HepG2 (cell line): ENCODE data around the gene GZMA. TPM values are rescaled to one million over a fixed set of nuclear protein-coding genes. Genes with fewer than 3 reads are reported as not detected.

Experiments
- ATAC-seq: fragments of 200-7000 bp; cut with Tn5 transposase; 3 replicates; pipeline ENCODE4 v1.9.1; 2020; ENCODE audit warnings: mild to moderate bottlenecking, moderate library complexity
- BruUV-seq: library from RNA; stranded (reverse); fragments of 400-500 nt; replicated peaks from 2 replicates; lab custom pipeline; 2021; lab: Mats Ljungman, UMichigan
- CTCF ChIA-PET: fragments of 300-600 bp; formaldehyde crosslinking; extraction: SDS; loops from one replicate; lab custom pipeline; 2021; ENCODE audit warnings: low total read pairs, inconsistent platforms, low intra/inter-chr PET ratio; lab: Yijun Ruan, JAX
- POLR2A ChIA-PET: fragments of 350-600 bp; sonication (Branson Sonifier 250); formaldehyde crosslinking; loops from one replicate; lab custom pipeline; 2020; ENCODE audit warnings: antibody characterized with exemption, inconsistent platforms; lab: Yijun Ruan, JAX
- DNase-seq: peaks from one replicate; pipeline ENCODE4 v3.0.0-alpha.2; 2015; ENCODE audit warnings: low spot score
- FAIRE-seq: peaks from 3 replicates; lab custom pipeline; 2011; peaks lifted over from hg19 to GRCh38; lab: Jason Lieb, UNC
- H2AFZ ChIP-seq: one replicate; pipeline ENCODE4 v1.6.1; 2011; ENCODE audit warnings: low read length, inconsistent platforms
- H3K27ac ChIP-seq: fragments of 300-600 bp; 3 replicates; pipeline ENCODE4 v1.8.0; 2011; ENCODE audit warnings: mixed run types, mild to moderate bottlenecking, mixed read lengths, low read length, inconsistent platforms; ENCODE audit not compliant: insufficient read depth; ENCODE audit errors: extremely low read length
- H3K27me3 ChIP-seq, 2 experiments: fragments of 200-600 bp in 1 of 2; 2 replicates in 1 of 2; 3 replicates in 1 of 2; pipeline versions ENCODE4 v1.6.0 to v1.8.0; 2011; ENCODE audit warnings: low read length in 2 of 2, mild to moderate bottlenecking in 2 of 2, moderate library complexity in 2 of 2, inconsistent platforms in 1 of 2; ENCODE audit not compliant: insufficient read depth in 2 of 2, control insufficient read depth in 1 of 2
- H3K36me3 ChIP-seq, 2 experiments: fragments of 200-600 bp in 1 of 2; replicated peaks in 1 of 2; 2 replicates in 1 of 2; 3 replicates in 1 of 2; pipeline versions ENCODE4 v1.5.1 to v1.8.0; 2011; ENCODE audit warnings: low read length in 2 of 2, inconsistent platforms in 1 of 2; ENCODE audit not compliant: insufficient read depth in 2 of 2, control insufficient read depth in 1 of 2
- H3K4me1 ChIP-seq: 2 replicates; pipeline ENCODE4 v1.5.1; 2012; ENCODE audit warnings: low read length, inconsistent platforms; ENCODE audit not compliant: insufficient read depth
- H3K4me2 ChIP-seq: 2 replicates; pipeline ENCODE4 v1.6.0; 2011; ENCODE audit warnings: low read depth, low read length, inconsistent platforms
- H3K4me3 ChIP-seq, 3 experiments: fragments of 200-600 bp in 1 of 3; sonication (generic), shearing (Covaris generic) in 1 of 3; replicated peaks in 1 of 3; 2 replicates each; pipeline ENCODE4 v1.5.1; 2011 to 2016; ENCODE audit warnings: low read length in 3 of 3, inconsistent platforms in 2 of 3, low read depth in 2 of 3, mild to moderate bottlenecking in 2 of 3, control low read depth in 1 of 3, mixed read lengths in 1 of 3; ENCODE audit not compliant: insufficient read depth in 1 of 3
- H3K79me2 ChIP-seq: one replicate; pipeline ENCODE4 v1.6.1; 2011; ENCODE audit warnings: low read length, inconsistent platforms; ENCODE audit not compliant: insufficient read depth
- H3K9ac ChIP-seq: 2 replicates; pipeline ENCODE4 v1.6.0; 2011; ENCODE audit warnings: mild to moderate bottlenecking, low read depth, low read length, inconsistent platforms; ENCODE audit not compliant: insufficient read depth
- H3K9me3 ChIP-seq: 2 replicates; pipeline ENCODE4 v1.5.1; 2012; ENCODE audit warnings: mild to moderate bottlenecking, low read length
- H4K20me1 ChIP-seq: 2 replicates; pipeline ENCODE4 v1.6.0; 2011; ENCODE audit warnings: inconsistent platforms, mild to moderate bottlenecking, low read length, moderate library complexity; ENCODE audit not compliant: insufficient read depth
- MED8 ChIP-seq: sonication (generic); formaldehyde crosslinking; IDR thresholded peaks from 2 replicates; pipeline ENCODE4 v1.8.1; 2023; ENCODE audit warnings: mild to moderate bottlenecking, missing genetic modification reagents; ENCODE audit not compliant: insufficient replicate concordance
- ZBTB3 ChIP-seq: sonication (generic); formaldehyde crosslinking; IDR thresholded peaks from 2 replicates; pipeline ENCODE4 v1.4.0; 2020; ENCODE audit warnings: low read depth, mild to moderate bottlenecking, moderate library complexity, missing genetic modification reagents, borderline replicate concordance
- ZFY ChIP-seq: sonication (generic); formaldehyde crosslinking; IDR thresholded peaks from 2 replicates; pipeline ENCODE4 v1.4.0; 2020; ENCODE audit warnings: missing genetic modification reagents
- WGBS: methylation state at CpG from one replicate; pipeline ENCODE4 v1.1.6; 2017; ENCODE audit warnings: low lambda C conversion rate; 5-methylcytosine and 5-hydroxymethylcytosine counted together
- in situ Hi-C: cut with HindIII; loops from 2 replicates; pipeline ENCODE4 v1.10.0; 2017; ENCODE audit warnings: low pct_unique_long_range_greater_than_20kb; ENCODE audit not compliant: extremely low pct_ligation_motif_present
- intact Hi-C: fragments of 100-400 bp; cut with micrococcal nuclease; formaldehyde crosslinking; loops from one replicate; pipeline ENCODE4 v1.10.0; 2022; ENCODE audit not compliant: unreplicated experiment
- polyA plus RNA-seq, 8 experiments: library from polyadenylated mRNA; depleted of rRNA in 3 of 8; stranded (reverse) in 7 of 8; unstranded in 1 of 8; fragments of >200 nt; fragmentation: Illumina TruSeq in 4 of 8; extraction: Trizol in 4 of 8; gene quantifications; 2 replicates each; pipeline versions ENCODE4 v1.2.1 to v1.2.3, GENCODE V29; 2011 to 2016; ENCODE audit warnings: low read depth in 4 of 8, missing spikeins in 1 of 8, mixed read lengths in 1 of 8; ENCODE audit not compliant: insufficient read depth in 1 of 8
- total RNA-seq, 5 experiments: library from RNA; depleted of rRNA; stranded (reverse); fragments of >200 nt; fragmentation: Illumina TruSeq; extraction: Trizol; gene quantifications; 2 replicates each; pipeline ENCODE4 v1.2.3, GENCODE V29; 2016; ENCODE audit warnings: low read depth in 1 of 5
- TF ChIP-seq, protein P1 (sequence below): sonication (generic); formaldehyde crosslinking; conservative IDR thresholded peaks from 2 replicates; pipeline ENCODE4 v1.8.0; 2022; ENCODE audit warnings: missing genetic modification reagents
- TF ChIP-seq, protein P2 (sequence below): IDR thresholded peaks from 2 replicates; pipeline ENCODE4 v1.6.1; 2016; ENCODE audit warnings: missing biosample characterization, missing genetic modification reagents, low read depth
- TF ChIP-seq, protein P3 (sequence below): sonication (generic); formaldehyde crosslinking; IDR thresholded peaks from 2 replicates; pipeline ENCODE4 v1.8.0; 2022; ENCODE audit warnings: missing genetic modification reagents, mild to moderate bottlenecking, moderate library complexity, borderline replicate concordance
- TF ChIP-seq, protein P4 (sequence below), 2 experiments: sonication (generic) in 1 of 2; formaldehyde crosslinking in 1 of 2; IDR thresholded peaks; 2 replicates each; pipeline versions ENCODE4 v1.4.0 to v1.6.1; 2018 to 2020; ENCODE audit warnings: missing genetic modification reagents in 2 of 2, borderline replicate concordance in 1 of 2, low read depth in 1 of 2, mild to moderate bottlenecking in 1 of 2, missing biosample characterization in 1 of 2

Gene GZMA
- total and polyA plus RNA-seq, 2 of the 13 experiments (the other 11 are each of a cell fraction or from before 2014, with no cell fraction given): not detected

DNA sequence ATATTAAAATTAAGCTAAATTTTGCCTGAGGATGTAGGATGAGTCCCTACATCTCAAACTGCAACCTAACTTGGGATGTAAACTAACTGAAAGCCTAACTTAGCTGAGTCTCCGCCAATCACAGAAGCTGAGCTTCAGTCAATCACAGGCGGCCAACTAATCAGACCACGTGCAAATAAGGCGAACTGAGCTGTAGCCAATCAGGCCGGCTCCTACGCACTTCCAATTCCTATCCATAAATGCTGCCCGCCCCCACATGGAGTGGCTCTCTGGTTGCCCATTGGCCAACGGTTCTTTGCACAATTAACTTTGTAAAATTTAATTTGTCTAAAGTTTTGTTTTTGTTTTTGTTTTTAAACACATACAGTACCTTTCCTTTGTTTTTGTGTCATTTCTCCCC, 43.6 kb downstream of the GZMA start:
- Histone ChIP-seq H3K4me1 (no peaks in the 10 kb centered on the region), H3K9me3 (no peaks in the 10 kb centered on the region), H3K4me2 (no peak overlapping the region), H3K79me2 (no peaks in the 10 kb centered on the region), H2AFZ (no peak overlapping the region), H3K27ac (no peak overlapping the region), H3K27me3 (peaks cover 1 to 4% of the 10 kb centered on the region in 2 experiments; a peak in 1 of 5 replicates), H3K4me3 (no peak overlapping the region), H3K9ac (no peak overlapping the region), H4K20me1 (no peaks in the 10 kb centered on the region), H3K36me3 (no peaks in the 10 kb centered on the region)
- intact Hi-C loops (loop anchor here (1.0 to 10.0 kb wide), 3 partner anchors 202 to 631 kb away; partner anchors contain the start of gene SNX18), in situ Hi-C loops (loop anchor here (10.0 kb wide), 1 partner anchor 201 kb away; no protein-coding TSS in a partner anchor)
- CTCF ChIA-PET: interaction anchor here (1.4 to 2.8 kb wide), 3 partner anchors 202 to 629 kb away, joined by 6 to 19 read pairs (median 9); partner anchors contain the start of gene SNX18
- TF ChIP-seq MED8: no peak
- TF ChIP-seq ZBTB3 (CRISPR knock-in tag): no peak
- TF ChIP-seq, protein P1, sequence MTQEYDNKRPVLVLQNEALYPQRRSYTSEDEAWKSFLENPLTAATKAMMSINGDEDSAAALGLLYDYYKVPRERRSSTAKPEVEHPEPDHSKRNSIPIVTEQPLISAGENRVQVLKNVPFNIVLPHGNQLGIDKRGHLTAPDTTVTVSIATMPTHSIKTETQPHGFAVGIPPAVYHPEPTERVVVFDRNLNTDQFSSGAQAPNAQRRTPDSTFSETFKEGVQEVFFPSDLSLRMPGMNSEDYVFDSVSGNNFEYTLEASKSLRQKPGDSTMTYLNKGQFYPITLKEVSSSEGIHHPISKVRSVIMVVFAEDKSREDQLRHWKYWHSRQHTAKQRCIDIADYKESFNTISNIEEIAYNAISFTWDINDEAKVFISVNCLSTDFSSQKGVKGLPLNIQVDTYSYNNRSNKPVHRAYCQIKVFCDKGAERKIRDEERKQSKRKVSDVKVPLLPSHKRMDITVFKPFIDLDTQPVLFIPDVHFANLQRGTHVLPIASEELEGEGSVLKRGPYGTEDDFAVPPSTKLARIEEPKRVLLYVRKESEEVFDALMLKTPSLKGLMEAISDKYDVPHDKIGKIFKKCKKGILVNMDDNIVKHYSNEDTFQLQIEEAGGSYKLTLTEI (CRISPR knock-in tag): no peak
- TF ChIP-seq, protein P2, sequence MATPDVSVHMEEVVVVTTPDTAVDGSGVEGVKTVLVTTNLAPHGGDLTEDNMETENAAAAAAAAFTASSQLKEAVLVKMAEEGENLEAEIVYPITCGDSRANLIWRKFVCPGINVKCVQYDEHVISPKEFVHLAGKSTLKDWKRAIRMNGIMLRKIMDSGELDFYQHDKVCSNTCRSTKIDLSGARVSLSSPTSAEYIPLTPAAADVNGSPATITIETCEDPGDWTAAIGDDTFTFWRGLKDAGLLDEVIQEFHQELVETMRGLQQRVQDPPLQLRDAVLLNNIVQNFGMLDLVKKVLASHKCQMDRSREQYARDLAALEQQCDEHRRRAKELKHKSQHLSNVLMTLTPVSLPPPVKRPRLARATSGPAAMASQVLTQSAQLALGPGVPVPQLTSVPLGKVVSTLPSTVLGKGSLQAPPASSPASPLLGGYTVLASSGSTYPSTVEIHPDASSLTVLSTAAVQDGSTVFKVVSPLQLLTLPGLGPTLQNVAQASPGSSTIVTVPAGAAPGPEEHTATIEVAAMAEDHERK (CRISPR knock-in tag): no peak
- TF ChIP-seq, protein P3, sequence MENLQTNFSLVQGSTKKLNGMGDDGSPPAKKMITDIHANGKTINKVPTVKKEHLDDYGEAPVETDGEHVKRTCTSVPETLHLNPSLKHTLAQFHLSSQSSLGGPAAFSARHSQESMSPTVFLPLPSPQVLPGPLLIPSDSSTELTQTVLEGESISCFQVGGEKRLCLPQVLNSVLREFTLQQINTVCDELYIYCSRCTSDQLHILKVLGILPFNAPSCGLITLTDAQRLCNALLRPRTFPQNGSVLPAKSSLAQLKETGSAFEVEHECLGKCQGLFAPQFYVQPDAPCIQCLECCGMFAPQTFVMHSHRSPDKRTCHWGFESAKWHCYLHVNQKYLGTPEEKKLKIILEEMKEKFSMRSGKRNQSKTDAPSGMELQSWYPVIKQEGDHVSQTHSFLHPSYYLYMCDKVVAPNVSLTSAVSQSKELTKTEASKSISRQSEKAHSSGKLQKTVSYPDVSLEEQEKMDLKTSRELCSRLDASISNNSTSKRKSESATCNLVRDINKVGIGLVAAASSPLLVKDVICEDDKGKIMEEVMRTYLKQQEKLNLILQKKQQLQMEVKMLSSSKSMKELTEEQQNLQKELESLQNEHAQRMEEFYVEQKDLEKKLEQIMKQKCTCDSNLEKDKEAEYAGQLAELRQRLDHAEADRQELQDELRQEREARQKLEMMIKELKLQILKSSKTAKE: no peak
- TF ChIP-seq, protein P4, sequence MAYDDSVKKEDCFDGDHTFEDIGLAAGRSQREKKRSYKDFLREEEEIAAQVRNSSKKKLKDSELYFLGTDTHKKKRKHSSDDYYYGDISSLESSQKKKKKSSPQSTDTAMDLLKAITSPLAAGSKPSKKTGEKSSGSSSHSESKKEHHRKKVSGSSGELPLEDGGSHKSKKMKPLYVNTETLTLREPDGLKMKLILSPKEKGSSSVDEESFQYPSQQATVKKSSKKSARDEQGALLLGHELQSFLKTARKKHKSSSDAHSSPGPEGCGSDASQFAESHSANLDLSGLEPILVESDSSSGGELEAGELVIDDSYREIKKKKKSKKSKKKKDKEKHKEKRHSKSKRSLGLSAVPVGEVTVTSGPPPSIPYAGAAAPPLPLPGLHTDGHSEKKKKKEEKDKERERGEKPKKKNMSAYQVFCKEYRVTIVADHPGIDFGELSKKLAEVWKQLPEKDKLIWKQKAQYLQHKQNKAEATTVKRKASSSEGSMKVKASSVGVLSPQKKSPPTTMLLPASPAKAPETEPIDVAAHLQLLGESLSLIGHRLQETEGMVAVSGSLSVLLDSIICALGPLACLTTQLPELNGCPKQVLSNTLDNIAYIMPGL (CRISPR knock-in tag; IDR thresholded peaks at IDR 0.05; ENCODE audit: borderline replicate concordance in 1 of 2, low read depth in 1 of 2): no peak
- no peak for TF ChIP-seq ZFY (CRISPR knock-in tag)
- FAIRE-seq (no peak), DNase-seq (no peak), ATAC-seq (no peak)
- POLR2A ChIA-PET: no interaction called here
- BruUV-seq: no TSS peak
- WGBS: 49% methylated on average over 7 of the region's 8 CpGs
